Activated naive CD4-positive, alpha-beta T cell treated with anti-CD3 and anti-CD28 coated beads, Interleukin-2, amount 50 U/mL, for 24 hours (primary cell): ENCODE results near the gene MYH10.

Experiments
- H3K27ac Mint-ChIP-seq: one replicate; pipeline ENCODE4 v1.8.0; 2021; ENCODE audit warnings: mild to moderate bottlenecking, mixed read lengths
- H3K27me3 Mint-ChIP-seq: one replicate; pipeline ENCODE4 v1.8.0; 2021; ENCODE audit warnings: mixed read lengths
- H3K36me3 Mint-ChIP-seq: one replicate; pipeline ENCODE4 v1.8.0; 2021; ENCODE audit warnings: mixed read lengths
- H3K4me1 Mint-ChIP-seq: one replicate; pipeline ENCODE4 v1.8.0; 2021; ENCODE audit warnings: mixed read lengths
- H3K4me3 Mint-ChIP-seq: one replicate; pipeline ENCODE4 v1.8.0; 2021; ENCODE audit warnings: mild to moderate bottlenecking, mixed read lengths
- H3K9me3 Mint-ChIP-seq: one replicate; pipeline ENCODE4 v1.8.0; 2021; ENCODE audit warnings: mixed read lengths

The MYH10 gene

GRCh38 chr17:8472663-8473062 lies 157.9 kb downstream of the MYH10 start:
- Mint-ChIP-seq H3K4me1 (no peaks in the 10 kb centered on the region), H3K36me3 (peaks cover 17% of the 10 kb centered on the region), H3K4me3 (no peak overlapping the region), H3K27me3 (no peaks in the 10 kb centered on the region), H3K27ac (no peak overlapping the region), H3K9me3 (no peaks in the 10 kb centered on the region)

GRCh38 chr17:8470447-8471047 lies 160.0 kb downstream of the MYH10 start:
- no peak overlapping the region for H3K4me3 Mint-ChIP-seq
- no peaks in the 10 kb centered on the region for H3K4me1 Mint-ChIP-seq
- H3K36me3 Mint-ChIP-seq, result peaks cover 11% of the 10 kb centered on the region
- no peak overlapping the region for H3K27ac Mint-ChIP-seq
- H3K9me3 Mint-ChIP-seq, result no peaks in the 10 kb centered on the region
- H3K27me3 Mint-ChIP-seq, result no peaks in the 10 kb centered on the region

- H3K9me3 Mint-ChIP-seq, result no peaks in the 10 kb centered on the region
Measured at GRCh38 chr17:8469964-8470363, 160.6 kb downstream of the MYH10 start.

GRCh38 chr17:8468980-8469379 lies 161.5 kb downstream of the MYH10 start:
- H3K4me1 Mint-ChIP-seq, result peaks cover 13% of the 10 kb centered on the region
- no peaks in the 10 kb centered on the region for H3K9me3 Mint-ChIP-seq
- H3K36me3 Mint-ChIP-seq, result peaks cover 7% of the 10 kb centered on the region
- no peaks in the 10 kb centered on the region for H3K27me3 Mint-ChIP-seq
- no peak overlapping the region for H3K27ac Mint-ChIP-seq
- no peak overlapping the region for H3K4me3 Mint-ChIP-seq

More at GRCh38 chr17:8469964-8470363, 160.6 kb downstream of the MYH10 start:
- Mint-ChIP-seq H3K4me1 (peaks cover 5% of the 10 kb centered on the region), H3K27ac (no peak overlapping the region), H3K36me3 (peaks cover 9% of the 10 kb centered on the region), H3K4me3 (no peak overlapping the region), H3K27me3 (no peaks in the 10 kb centered on the region)

GRCh38 chr17:8468127-8468526 lies 162.4 kb downstream of the MYH10 start:
- H3K4me1 Mint-ChIP-seq, result peaks cover 17% of the 10 kb centered on the region
- no peaks in the 10 kb centered on the region for H3K9me3 Mint-ChIP-seq
- no peak overlapping the region for H3K27ac Mint-ChIP-seq
- no peak overlapping the region for H3K4me3 Mint-ChIP-seq
- H3K36me3 Mint-ChIP-seq, result peaks cover 7% of the 10 kb centered on the region
- H3K27me3 Mint-ChIP-seq, result no peaks in the 10 kb centered on the region

GRCh38 chr17:8467527-8467926 lies 163.0 kb downstream of the MYH10 start:
- Mint-ChIP-seq H3K4me3 (no peak overlapping the region), H3K9me3 (no peaks in the 10 kb centered on the region), H3K27me3 (no peaks in the 10 kb centered on the region), H3K27ac (no peak overlapping the region), H3K36me3 (peaks cover 9% of the 10 kb centered on the region), H3K4me1 (peaks cover 19% of the 10 kb centered on the region)

GRCh38 chr17:8466873-8467272 lies 163.7 kb downstream of the MYH10 start:
- peaks cover 19% of the 10 kb centered on the region for H3K4me1 Mint-ChIP-seq
- no peaks in the 10 kb centered on the region for H3K27me3 Mint-ChIP-seq
- H3K27ac Mint-ChIP-seq, result no peak overlapping the region
- H3K36me3 Mint-ChIP-seq, result peaks cover 9% of the 10 kb centered on the region
- no peaks in the 10 kb centered on the region for H3K9me3 Mint-ChIP-seq
- no peak overlapping the region for H3K4me3 Mint-ChIP-seq

GRCh38 chr17:8466456-8466855 lies 164.1 kb downstream of the MYH10 start:
- peaks cover 23% of the 10 kb centered on the region for H3K4me1 Mint-ChIP-seq
- no peaks in the 10 kb centered on the region for H3K9me3 Mint-ChIP-seq
- H3K36me3 Mint-ChIP-seq, result peaks cover 12% of the 10 kb centered on the region
- no peaks in the 10 kb centered on the region for H3K27me3 Mint-ChIP-seq
- H3K27ac Mint-ChIP-seq, result no peak overlapping the region
- H3K4me3 Mint-ChIP-seq, result no peak overlapping the region

GRCh38 chr17:8465759-8466158 lies 164.8 kb downstream of the MYH10 start:
- peaks cover 9% of the 10 kb centered on the region for H3K36me3 Mint-ChIP-seq
- H3K9me3 Mint-ChIP-seq, result no peaks in the 10 kb centered on the region
- H3K4me1 Mint-ChIP-seq, result peaks cover 23% of the 10 kb centered on the region
- H3K27me3 Mint-ChIP-seq, result no peaks in the 10 kb centered on the region
- H3K27ac Mint-ChIP-seq, result no peak overlapping the region
- no peak overlapping the region for H3K4me3 Mint-ChIP-seq

GRCh38 chr17:8465356-8465755 lies 165.2 kb downstream of the MYH10 start:
- Mint-ChIP-seq H3K27ac (no peak overlapping the region), H3K27me3 (no peaks in the 10 kb centered on the region), H3K4me3 (no peak overlapping the region), H3K4me1 (peaks cover 23% of the 10 kb centered on the region), H3K36me3 (peaks cover 9% of the 10 kb centered on the region), H3K9me3 (no peaks in the 10 kb centered on the region)

GRCh38 chr17:8464941-8465340 lies 165.6 kb downstream of the MYH10 start:
- Mint-ChIP-seq H3K36me3 (peaks cover 9% of the 10 kb centered on the region), H3K27ac (peak overlapping the region; percentile 41), H3K4me3 (no peak overlapping the region), H3K9me3 (no peaks in the 10 kb centered on the region), H3K4me1 (peaks cover 23% of the 10 kb centered on the region), H3K27me3 (no peaks in the 10 kb centered on the region)

- Mint-ChIP-seq H3K4me1 (peaks cover 26% of the 10 kb centered on the region), H3K27ac (no peak overlapping the region), H3K4me3 (no peak overlapping the region), H3K36me3 (peaks cover 12% of the 10 kb centered on the region), H3K27me3 (no peaks in the 10 kb centered on the region), H3K9me3 (no peaks in the 10 kb centered on the region)
Measured at GRCh38 chr17:8463099-8463498, 167.4 kb downstream of the MYH10 start.

GRCh38 chr17:8462564-8462963 lies 168.0 kb downstream of the MYH10 start:
- Mint-ChIP-seq H3K27ac (no peak overlapping the region), H3K27me3 (no peaks in the 10 kb centered on the region), H3K4me1 (peaks cover 29% of the 10 kb centered on the region), H3K9me3 (no peaks in the 10 kb centered on the region), H3K36me3 (peaks cover 11% of the 10 kb centered on the region), H3K4me3 (no peak overlapping the region)

GRCh38 chr17:8459831-8460230 lies 170.7 kb downstream of the MYH10 start:
- peaks cover 33% of the 10 kb centered on the region for H3K4me1 Mint-ChIP-seq
- no peaks in the 10 kb centered on the region for H3K9me3 Mint-ChIP-seq
- peaks cover 24% of the 10 kb centered on the region for H3K36me3 Mint-ChIP-seq
- no peak overlapping the region for H3K27ac Mint-ChIP-seq
- no peaks in the 10 kb centered on the region for H3K27me3 Mint-ChIP-seq
- no peak overlapping the region for H3K4me3 Mint-ChIP-seq

- no peak overlapping the region for H3K4me3 Mint-ChIP-seq
- no peaks in the 10 kb centered on the region for H3K9me3 Mint-ChIP-seq
- H3K27me3 Mint-ChIP-seq, result no peaks in the 10 kb centered on the region
- H3K4me1 Mint-ChIP-seq, result peaks cover 27% of the 10 kb centered on the region
- no peak overlapping the region for H3K27ac Mint-ChIP-seq
- H3K36me3 Mint-ChIP-seq, result peaks cover 26% of the 10 kb centered on the region
Measured at GRCh38 chr17:8459107-8459506, 171.4 kb downstream of the MYH10 start.

GRCh38 chr17:8458128-8458527 lies 172.4 kb downstream of the MYH10 start:
- Mint-ChIP-seq H3K4me1 (peaks cover 22% of the 10 kb centered on the region), H3K27me3 (no peaks in the 10 kb centered on the region), H3K36me3 (peaks cover 25% of the 10 kb centered on the region), H3K27ac (no peak overlapping the region), H3K9me3 (no peaks in the 10 kb centered on the region), H3K4me3 (no peak overlapping the region)

- Mint-ChIP-seq H3K27ac (no peak overlapping the region), H3K9me3 (no peaks in the 10 kb centered on the region), H3K36me3 (peaks cover 29% of the 10 kb centered on the region), H3K4me1 (peaks cover 19% of the 10 kb centered on the region), H3K4me3 (no peak overlapping the region), H3K27me3 (no peaks in the 10 kb centered on the region)
Measured at GRCh38 chr17:8455665-8456209, 174.8 kb downstream of the MYH10 start.
